GM12878 (cell line): ENCODE data around the gene KANSL2. TPM values are rescaled to one million over a fixed set of nuclear protein-coding genes. Genes with fewer than 3 reads are reported as not detected.

Experiments
- ATAC-seq: fragments of 200-7000 bp; cut with Tn5 transposase; 3 replicates; pipeline ENCODE4 v1.9.1; 2020; ENCODE audit warnings: mild to moderate bottlenecking, moderate library complexity
- BruUV-seq: library from RNA; stranded (reverse); fragments of 400-500 nt; replicated peaks from 2 replicates; lab custom pipeline; 2021; lab: Mats Ljungman, UMichigan
- CTCF ChIA-PET: fragments of 300-600 bp; sonication (Branson Sonifier 250); formaldehyde crosslinking; extraction: SDS; loops from one replicate; lab custom pipeline; 2021; ENCODE audit warnings: inconsistent platforms; lab: Yijun Ruan, JAX
- POLR2A ChIA-PET: fragments of 350-600 bp; formaldehyde crosslinking; extraction: SDS; loops from one replicate; lab custom pipeline; 2021; ENCODE audit warnings: inconsistent platforms; lab: Charles Lee
- RAD21 ChIA-PET: fragments of 300-600 bp; sonication (Branson Sonifier 250); formaldehyde crosslinking; loops from one replicate; lab custom pipeline; 2023; ENCODE audit warnings: antibody characterized with exemption; ENCODE audit not compliant: unreplicated experiment; lab: Charles Lee
- SMC1A ChIA-PET: fragments of 300-600 bp; sonication (Branson Sonifier 250); formaldehyde crosslinking; loops from one replicate; lab custom pipeline; 2023; ENCODE audit not compliant: unreplicated experiment, uncharacterized antibody; lab: Charles Lee
- DNase-seq: peaks from one replicate; pipeline ENCODE4 v3.0.0-alpha.2; 2011; ENCODE audit warnings: low read depth, low spot score
- FAIRE-seq: peaks from 3 replicates; lab custom pipeline; 2011; peaks lifted over from hg19 to GRCh38; lab: Jason Lieb, UNC
- H2AFZ ChIP-seq: 2 replicates; pipeline ENCODE4 v1.6.0; 2011; ENCODE audit warnings: low read depth, low read length, control low read depth; ENCODE audit not compliant: control insufficient read depth
- H3K27ac ChIP-seq: 2 replicates; pipeline ENCODE4 v1.5.1; 2011; ENCODE audit warnings: control low read depth; ENCODE audit not compliant: control insufficient read depth, insufficient read depth
- H3K27me3 ChIP-seq, 2 experiments: replicated peaks in 1 of 2; 2 replicates each; pipeline versions ENCODE4 v1.6.0 to v1.6.1; 2011; ENCODE audit warnings: low read length in 1 of 2; ENCODE audit not compliant: control insufficient read depth in 2 of 2, insufficient read depth in 2 of 2
- H3K36me3 ChIP-seq, 2 experiments: 2 replicates each; pipeline ENCODE4 v1.5.1; 2011; ENCODE audit warnings: low read length in 1 of 2; ENCODE audit not compliant: control insufficient read depth in 2 of 2, insufficient read depth in 2 of 2
- H3K4me1 ChIP-seq: 2 replicates; pipeline ENCODE4 v1.6.1; 2011; ENCODE audit warnings: mild to moderate bottlenecking, low read length, moderate library complexity, mixed read lengths; ENCODE audit not compliant: control insufficient read depth, insufficient read depth
- H3K4me2 ChIP-seq: 2 replicates; pipeline ENCODE4 v1.6.0; 2011; ENCODE audit warnings: control low read depth; ENCODE audit not compliant: control insufficient read depth, insufficient read depth
- H3K4me3 ChIP-seq: fragments of 200-600 bp; sonication (generic); 2 replicates; pipeline ENCODE4 v1.5.1; 2016
- H3K79me2 ChIP-seq: 2 replicates; pipeline ENCODE4 v1.6.0; 2011; ENCODE audit warnings: low read length; ENCODE audit not compliant: control insufficient read depth, insufficient read depth
- H3K9ac ChIP-seq: 2 replicates; pipeline ENCODE4 v1.8.0; 2011; ENCODE audit warnings: low read length, control low read depth, mixed read lengths; ENCODE audit not compliant: control insufficient read depth, insufficient read depth
- H3K9me3 ChIP-seq: replicated peaks from 3 replicates; pipeline ENCODE4 v1.5.1; 2011; ENCODE audit warnings: mild to moderate bottlenecking, low read length; ENCODE audit not compliant: control insufficient read depth, insufficient read depth
- H4K20me1 ChIP-seq: 2 replicates; pipeline ENCODE4 v1.6.0; 2011; ENCODE audit not compliant: control insufficient read depth, insufficient read depth
- ATF3 ChIP-seq: IDR thresholded peaks from 2 replicates; pipeline ENCODE4 v1.6.1; 2011; ENCODE audit warnings: low read depth, mild to moderate bottlenecking, low read length, moderate library complexity, borderline replicate concordance; ENCODE audit errors: extremely low read depth
- BRCA1 ChIP-seq: IDR thresholded peaks from 2 replicates; pipeline ENCODE4 v1.6.1; 2011; ENCODE audit warnings: low read depth, low read length, improper control_type of control experiment
- MEF2B ChIP-seq: fragments of 450-650 bp; IDR thresholded peaks from 2 replicates; pipeline ENCODE4 v1.6.1; 2018; ENCODE audit warnings: mild to moderate bottlenecking, moderate library complexity; ENCODE audit not compliant: partially characterized antibody, poor library complexity, severe bottlenecking
- NKRF ChIP-seq: fragments of 450-650 bp; conservative IDR thresholded peaks from 2 replicates; pipeline ENCODE4 v1.6.1; 2017; ENCODE audit warnings: mild to moderate bottlenecking, moderate library complexity
- PKNOX1 ChIP-seq: fragments of 450-650 bp; IDR thresholded peaks from 2 replicates; pipeline ENCODE4 v1.6.1; 2016; ENCODE audit warnings: mild to moderate bottlenecking
- TCF12 ChIP-seq: IDR thresholded peaks from 2 replicates; pipeline ENCODE4 v1.6.1; 2011; ENCODE audit warnings: low read depth, mild to moderate bottlenecking, low read length
- WGBS: methylation state at CpG from one replicate; pipeline ENCODE4 v1.1.6; 2016; ENCODE audit warnings: low lambda C conversion rate; ENCODE audit not compliant: insufficient replicate concordance, insufficient coverage; ENCODE audit errors: missing lambda C conversion rate; 5-methylcytosine and 5-hydroxymethylcytosine counted together
- in situ Hi-C: fragments of 300-500 bp; cut with MboI; formaldehyde crosslinking; loops from 9 replicates; pipeline ENCODE4 v1.14.3; 2018; ENCODE audit warnings: mixed read lengths
- intact Hi-C: fragments of 100-400 bp; cut with micrococcal nuclease; formaldehyde crosslinking; loops from one replicate; pipeline ENCODE4 v1.14.2; 2022; ENCODE audit not compliant: unreplicated experiment
- polyA plus RNA-seq, 11 experiments: library from polyadenylated mRNA; depleted of rRNA in 4 of 11; unstranded in 6 of 11; stranded (reverse) in 5 of 11; fragments of >200 nt; fragmentation: Nextera tagmentation in 4 of 11; fragmentation: Illumina TruSeq in 1 of 11; extraction: Ambion mirVana in 4 of 11; extraction: Trizol in 1 of 11; gene quantifications; 1 replicate in 1 of 11; 2 replicates in 10 of 11; pipeline versions ENCODE4 v1.2.1 to v1.2.3, GENCODE V29; 2011 to 2016; ENCODE audit warnings: inconsistent platforms in 2 of 11, missing spikeins in 2 of 11, low read depth in 1 of 11
- total RNA-seq, 4 experiments: library from RNA; depleted of rRNA in 3 of 4; stranded (reverse); fragments of >200 nt in 3 of 4; fragmentation: Illumina TruSeq in 1 of 4; extraction: Trizol in 1 of 4; gene quantifications; 2 replicates each; pipeline versions ENCODE4 v1.2.1 to v1.2.3, GENCODE V29; 2013 to 2021

KANSL2 gene
- total and polyA plus RNA-seq, 10 of the 15 experiments (the other 5 are each of a cell fraction or from before 2014, with no cell fraction given), result 28.1 to 54.8 (median 40.9) TPM

- no peak for FAIRE-seq
- H2AFZ ChIP-seq, result no peak overlapping the region
These were observed 14.6 kb upstream of the KANSL2 start for GRCh38 chr12:48696626-48697025.

More at GRCh38 chr12:48696626-48697025, 14.6 kb upstream of the KANSL2 start:
- 96% methylated on average over 5 of the region's 5 CpGs for WGBS
- SMC1A ChIA-PET, result no interaction called here
- Histone ChIP-seq H3K36me3 (peaks cover 9 to 35% of the 10 kb centered on the region in 2 experiments), H3K79me2 (no peaks in the 10 kb centered on the region), H3K4me3 (no peak overlapping the region), H3K27ac (no peak overlapping the region), H3K27me3 (no peaks in the 10 kb centered on the region), H3K9ac (no peak overlapping the region), H4K20me1 (no peaks in the 10 kb centered on the region), H3K4me2 (no peak overlapping the region), H3K4me1 (no peaks in the 10 kb centered on the region), H3K9me3 (no peaks in the 10 kb centered on the region)
- DNase-seq (no peak), ATAC-seq (no peak)
- POLR2A ChIA-PET, result interaction anchor here (0.7 to 1.4 kb wide), 2 partner anchors 12 to 134 kb away, joined by 4 to 5 read pairs; no protein-coding TSS in a partner anchor
- intact Hi-C loops (no loop called here), in situ Hi-C loops (no loop called here)
- TF ChIP-seq MEF2B (no peak), ATF3 (no peak), BRCA1 (no peak), NKRF (no peak), PKNOX1 (no peak), TCF12 (no peak)
- RAD21 ChIA-PET, result no interaction called here
- no TSS peak for BruUV-seq
- CTCF ChIA-PET, result no interaction called here
